Measurements from ENCODE around the gene LRFN2. TPM values are rescaled to one million over a fixed set of nuclear protein-coding genes. Genes with fewer than 3 reads are reported as not detected.

Gene LRFN2
- total RNA-seq, 1 donor from 2014 or later = not detected

GRCh38 chr6:40532349-40533000 is 54.7 kb downstream of the LRFN2 start:
- DNase-seq (no peak), ATAC-seq (ENCODE audit: low read depth) (no peak)
- no peaks in the 10 kb centered on the region for H3K9me3 Mint-ChIP-seq
- ChIA-PET CTCF (no interaction called here), POLR2A (no interaction called here)
- intact Hi-C loops (cut with micrococcal nuclease) = no loop called here
- no peaks in the 10 kb centered on the region for H3K36me3 Mint-ChIP-seq (ENCODE audit: low read depth)
- H3K27me3 Mint-ChIP-seq = peaks cover 2% of the 10 kb centered on the region
- H3K4me3 Mint-ChIP-seq = no peak overlapping the region
- TF ChIP-seq CTCF (IDR thresholded peaks at IDR 0.05) = no peak
- no peak overlapping the region for H3K27ac Mint-ChIP-seq
- no peaks in the 10 kb centered on the region for H3K4me1 Mint-ChIP-seq

- H3K4me3 Mint-ChIP-seq = no peak overlapping the region
- ChIA-PET CTCF (no interaction called here), POLR2A (no interaction called here)
- H3K27ac Mint-ChIP-seq = no peak overlapping the region
- intact Hi-C loops (cut with micrococcal nuclease) = no loop called here
- H3K4me1 Mint-ChIP-seq = no peaks in the 10 kb centered on the region
- DNase-seq (no peak), ATAC-seq (ENCODE audit: low read depth) (no peak)
- no peaks in the 10 kb centered on the region for H3K36me3 Mint-ChIP-seq (ENCODE audit: low read depth)
- no peak for TF ChIP-seq CTCF (IDR thresholded peaks at IDR 0.05)
- H3K9me3 Mint-ChIP-seq = no peaks in the 10 kb centered on the region
- H3K27me3 Mint-ChIP-seq = peaks cover 2% of the 10 kb centered on the region
Observed at GRCh38 chr6:40529919-40530318, 57.2 kb downstream of the LRFN2 start.

- POLR2A ChIA-PET = no interaction called here
- ATAC-seq (ENCODE audit: low read depth) (no peak), DNase-seq (no peak)
- Mint-ChIP-seq H3K4me3 (no peak overlapping the region), H3K4me1 (no peaks in the 10 kb centered on the region), H3K36me3 (ENCODE audit: low read depth) (no peaks in the 10 kb centered on the region), H3K27me3 (peaks cover 2% of the 10 kb centered on the region), H3K27ac (no peak overlapping the region), H3K9me3 (no peaks in the 10 kb centered on the region)
- CTCF ChIA-PET = no interaction called here
- intact Hi-C loops (cut with micrococcal nuclease) = no loop called here
- TF ChIP-seq CTCF (IDR thresholded peaks at IDR 0.05) = no peak
Observed at GRCh38 chr6:40529040-40529439, 58.1 kb downstream of the LRFN2 start.

DNA sequence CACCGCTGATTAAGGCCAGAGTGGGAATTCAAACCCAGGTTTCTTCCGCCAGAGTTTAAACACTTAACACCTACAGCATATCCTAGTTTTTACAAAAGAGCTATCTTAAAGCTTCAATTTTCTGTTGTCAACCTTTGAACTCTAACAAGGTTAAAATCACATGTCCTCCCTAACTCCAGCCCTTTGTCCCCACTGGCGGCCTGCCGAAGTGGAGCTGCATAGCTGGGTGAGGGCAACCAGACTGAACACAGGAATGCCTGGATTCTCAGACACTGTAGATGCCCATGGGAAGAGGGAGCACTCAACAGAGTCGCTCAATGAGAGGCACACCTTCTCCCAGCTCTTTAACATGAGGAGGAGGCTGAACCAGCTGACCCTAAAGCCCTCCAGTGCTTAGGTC is 59.1 kb downstream of the LRFN2 start:
- peaks cover 2% of the 10 kb centered on the region for H3K27me3 Mint-ChIP-seq
- DNase-seq (no peak), ATAC-seq (ENCODE audit: low read depth) (no peak)
- intact Hi-C loops (cut with micrococcal nuclease) = no loop called here
- no peaks in the 10 kb centered on the region for H3K4me1 Mint-ChIP-seq
- no peak overlapping the region for H3K4me3 Mint-ChIP-seq
- no peaks in the 10 kb centered on the region for H3K9me3 Mint-ChIP-seq
- ChIA-PET POLR2A (no interaction called here), CTCF (no interaction called here)
- no peak overlapping the region for H3K27ac Mint-ChIP-seq
- no peak for TF ChIP-seq CTCF (IDR thresholded peaks at IDR 0.05)
- H3K36me3 Mint-ChIP-seq (ENCODE audit: low read depth) = no peaks in the 10 kb centered on the region

DNA sequence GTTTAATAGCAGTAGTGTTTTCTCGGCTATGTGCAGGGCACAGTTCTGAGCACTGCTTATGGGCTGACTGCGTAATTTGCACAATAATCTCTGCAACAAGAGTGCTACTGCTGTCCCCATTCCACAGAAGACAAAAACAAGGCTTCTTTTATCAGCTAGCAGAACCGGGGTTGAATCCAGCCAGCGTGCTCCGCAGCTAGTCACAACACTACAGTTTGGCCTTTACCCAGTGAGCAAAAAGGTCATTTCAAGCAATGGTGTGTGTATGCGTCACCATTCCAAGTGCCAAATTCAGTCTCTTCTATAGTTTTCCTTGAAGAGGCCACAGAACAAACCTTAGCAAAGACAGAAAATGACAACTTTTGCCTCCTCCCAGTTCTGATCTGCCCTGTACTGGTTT is 61.1 kb downstream of the LRFN2 start:
- intact Hi-C loops (cut with micrococcal nuclease) = no loop called here
- no peak for TF ChIP-seq CTCF (IDR thresholded peaks at IDR 0.05)
- Mint-ChIP-seq H3K27ac (no peak overlapping the region), H3K36me3 (ENCODE audit: low read depth) (no peaks in the 10 kb centered on the region), H3K27me3 (peaks cover 2% of the 10 kb centered on the region), H3K4me1 (no peaks in the 10 kb centered on the region), H3K9me3 (no peaks in the 10 kb centered on the region), H3K4me3 (no peak overlapping the region)
- ChIA-PET CTCF (no interaction called here), POLR2A (no interaction called here)
- ATAC-seq (ENCODE audit: low read depth) (no peak), DNase-seq (no peak)

Measured in activated B cell treated with CpG ODN at 0.5 μM for 24 hours (primary cell).